ENCODE data around the gene NME5.
"Not testable (repeated sequence)": the region's sequence is repeated elsewhere in the genome, so short reads cannot be mapped to it uniquely, and the experiment has no call there.

NME5 gene

DNA sequence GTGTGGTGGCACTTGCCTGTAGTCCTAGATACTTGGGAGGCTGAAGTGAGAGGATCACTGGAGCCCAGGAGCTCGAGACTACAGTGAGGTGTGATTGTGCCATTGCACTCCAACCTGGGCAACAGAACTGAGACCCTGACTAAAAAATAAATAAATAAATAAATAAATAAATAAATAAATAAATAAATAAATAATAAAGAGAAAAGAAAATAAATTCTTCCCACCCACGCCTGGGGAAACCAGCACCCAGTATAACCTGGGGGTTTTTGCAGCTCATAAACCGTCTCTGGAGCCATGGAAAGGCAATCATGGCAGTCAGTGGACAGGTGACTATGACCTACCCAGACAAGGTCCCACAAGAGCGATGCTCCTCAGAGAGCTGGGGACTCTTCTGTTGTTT is 47.5 kb downstream of the NME5 start:
- peaks cover 3% of the 10 kb centered on the region for H3K27me3 Mint-ChIP-seq (ENCODE audit: low read depth)
- peaks cover 19% of the 10 kb centered on the region for H3K4me1 Mint-ChIP-seq
- TF ChIP-seq, protein P1, sequence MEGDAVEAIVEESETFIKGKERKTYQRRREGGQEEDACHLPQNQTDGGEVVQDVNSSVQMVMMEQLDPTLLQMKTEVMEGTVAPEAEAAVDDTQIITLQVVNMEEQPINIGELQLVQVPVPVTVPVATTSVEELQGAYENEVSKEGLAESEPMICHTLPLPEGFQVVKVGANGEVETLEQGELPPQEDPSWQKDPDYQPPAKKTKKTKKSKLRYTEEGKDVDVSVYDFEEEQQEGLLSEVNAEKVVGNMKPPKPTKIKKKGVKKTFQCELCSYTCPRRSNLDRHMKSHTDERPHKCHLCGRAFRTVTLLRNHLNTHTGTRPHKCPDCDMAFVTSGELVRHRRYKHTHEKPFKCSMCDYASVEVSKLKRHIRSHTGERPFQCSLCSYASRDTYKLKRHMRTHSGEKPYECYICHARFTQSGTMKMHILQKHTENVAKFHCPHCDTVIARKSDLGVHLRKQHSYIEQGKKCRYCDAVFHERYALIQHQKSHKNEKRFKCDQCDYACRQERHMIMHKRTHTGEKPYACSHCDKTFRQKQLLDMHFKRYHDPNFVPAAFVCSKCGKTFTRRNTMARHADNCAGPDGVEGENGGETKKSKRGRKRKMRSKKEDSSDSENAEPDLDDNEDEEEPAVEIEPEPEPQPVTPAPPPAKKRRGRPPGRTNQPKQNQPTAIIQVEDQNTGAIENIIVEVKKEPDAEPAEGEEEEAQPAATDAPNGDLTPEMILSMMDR (IDR thresholded peaks at IDR 0.05; ENCODE audit: unreplicated experiment in 3 of 3) = no peak
- no peak overlapping the region for H3K27ac Mint-ChIP-seq
- no peaks in the 10 kb centered on the region for H3K36me3 Mint-ChIP-seq (ENCODE audit: low read depth)
- no peak overlapping the region for H3K4me3 Mint-ChIP-seq
- H3K9me3 Mint-ChIP-seq = no peaks in the 10 kb centered on the region

DNA sequence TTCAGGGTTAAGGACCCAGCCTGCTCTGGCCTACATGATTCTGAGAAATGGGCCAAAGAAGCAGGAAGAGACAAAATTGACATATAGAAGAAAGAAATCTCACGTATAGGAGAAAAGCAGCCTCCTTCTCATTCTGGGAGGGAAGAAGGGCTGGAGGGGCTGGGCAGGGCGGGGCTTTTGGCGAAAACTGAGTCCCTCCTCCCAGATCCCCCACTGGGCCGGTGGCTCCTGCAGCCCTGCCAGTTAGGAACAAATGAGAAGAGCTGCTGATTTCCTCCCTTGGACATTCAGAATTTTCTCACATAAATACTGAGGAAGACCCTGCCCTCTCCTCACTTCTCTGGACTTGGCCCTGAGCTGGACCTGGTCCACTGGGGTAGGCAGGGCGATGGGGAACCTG is 55.5 kb downstream of the NME5 start, which contains the start of gene WNT8A:
Gene WNT8A, plus strand, starts transcription at position 332 of the 400 bp plus-strand sequence. CDS start 95 bp downstream, outside the sequence.
- Mint-ChIP-seq H3K4me3 (no peak within 1 kb of the TSS), H3K36me3 (ENCODE audit: low read depth) (no peaks in the 10 kb centered on the region), H3K4me1 (no peaks in the 10 kb centered on the region), H3K27ac (no peak within 1 kb of the TSS), H3K27me3 (ENCODE audit: low read depth) (no peaks in the 10 kb centered on the region), H3K9me3 (no peaks in the 10 kb centered on the region)
- TF ChIP-seq, protein P1 (IDR thresholded peaks at IDR 0.05; ENCODE audit: unreplicated experiment in 3 of 3) = no peak

DNA sequence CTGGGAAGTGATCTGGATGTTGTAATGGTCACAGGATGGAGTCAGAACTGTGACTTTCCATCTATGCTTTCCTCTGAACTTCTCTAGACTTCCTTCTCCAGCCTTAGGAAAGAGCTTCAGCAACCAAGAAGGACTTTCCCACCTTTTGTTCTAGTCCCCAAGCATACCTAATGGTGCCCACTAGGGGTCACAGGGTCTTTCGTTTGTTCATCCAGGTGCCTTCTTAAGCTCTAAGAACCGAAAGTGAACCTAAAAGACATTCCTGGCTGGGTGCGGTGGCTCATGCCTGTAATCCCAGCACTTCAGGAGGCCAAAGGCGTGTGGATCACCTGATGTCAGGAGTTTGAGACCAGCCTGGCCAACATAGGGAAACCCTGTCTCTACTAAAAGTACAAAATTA is 57.2 kb downstream of the NME5 start:
- Mint-ChIP-seq H3K27ac (no peak overlapping the region), H3K4me1 (peaks cover 16% of the 10 kb centered on the region), H3K36me3 (ENCODE audit: low read depth) (no peaks in the 10 kb centered on the region), H3K9me3 (no peaks in the 10 kb centered on the region), H3K4me3 (no peak overlapping the region), H3K27me3 (ENCODE audit: low read depth) (no peaks in the 10 kb centered on the region)
- TF ChIP-seq, protein P1 (IDR thresholded peaks at IDR 0.05; ENCODE audit: unreplicated experiment in 3 of 3) = no peak

DNA sequence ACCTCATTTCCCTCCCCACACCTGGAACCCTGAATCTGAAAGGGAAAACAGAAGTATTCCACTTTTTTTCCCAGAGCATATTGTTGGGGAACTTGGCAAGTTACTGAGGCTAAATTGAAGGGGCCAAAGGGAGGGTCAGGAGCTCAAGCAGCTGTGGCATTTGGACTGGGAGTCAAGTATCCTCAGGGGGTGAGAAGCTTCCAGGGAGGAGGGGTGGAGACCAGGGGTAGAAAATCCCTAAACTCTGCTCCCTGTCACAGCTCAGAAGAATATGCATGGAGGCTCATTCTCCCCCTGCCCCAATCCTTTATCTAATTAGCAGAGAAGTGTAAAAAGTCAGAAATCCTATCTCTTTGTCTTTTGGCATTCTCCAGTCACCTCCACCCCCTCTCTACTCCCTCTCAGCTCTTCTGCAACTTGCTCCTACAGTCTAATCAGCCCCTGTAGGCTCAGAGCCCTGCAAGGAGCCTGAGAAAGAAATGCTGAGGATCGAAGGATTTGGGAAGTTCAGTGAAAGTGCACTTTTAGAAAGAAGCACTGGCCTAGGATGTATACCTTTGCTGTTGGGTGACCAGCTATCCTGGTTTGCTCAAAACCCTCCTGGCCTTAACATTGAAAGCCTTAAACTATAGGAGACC is 61.1 kb downstream of the NME5 start:
- TF ChIP-seq, protein P1 (IDR thresholded peaks at IDR 0.05; ENCODE audit: unreplicated experiment in 3 of 3) = no peak
- Mint-ChIP-seq H3K4me1 (peaks cover 16% of the 10 kb centered on the region), H3K27me3 (ENCODE audit: low read depth) (no peaks in the 10 kb centered on the region), H3K27ac (no peak overlapping the region), H3K4me3 (no peak overlapping the region), H3K9me3 (no peaks in the 10 kb centered on the region), H3K36me3 (ENCODE audit: low read depth) (no peaks in the 10 kb centered on the region)

DNA sequence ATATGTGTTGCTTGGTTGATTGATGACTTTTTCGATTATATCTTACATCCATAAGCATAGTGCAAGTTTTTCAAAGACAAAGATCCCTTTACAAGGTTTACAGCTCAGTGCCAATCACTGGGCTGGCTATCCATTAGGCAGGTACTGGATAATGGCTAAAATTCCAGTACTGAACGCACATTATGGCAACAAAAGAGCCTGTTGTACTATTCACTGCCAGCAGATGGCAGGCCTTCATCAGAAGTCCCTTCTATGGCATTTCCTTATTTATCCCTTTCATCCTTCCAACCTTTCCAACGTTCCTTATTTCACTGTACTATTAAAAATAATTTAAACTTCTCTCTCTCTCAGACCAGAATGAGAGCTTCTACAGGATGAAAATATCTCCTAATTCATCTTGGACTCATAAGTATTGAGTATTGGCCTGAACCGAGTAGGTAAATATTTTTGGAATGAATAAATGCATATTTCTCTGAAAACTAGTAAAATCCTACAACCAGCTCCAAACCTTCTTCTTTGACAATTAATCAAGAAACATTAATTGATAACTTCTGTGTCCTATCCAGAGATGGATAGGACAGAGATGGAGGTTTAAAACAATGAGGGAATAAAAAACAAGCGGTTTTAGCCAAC is 62.0 kb downstream of the NME5 start:
- H3K36me3 Mint-ChIP-seq (ENCODE audit: low read depth) = no peaks in the 10 kb centered on the region
- TF ChIP-seq, protein P1 (IDR thresholded peaks at IDR 0.05; ENCODE audit: unreplicated experiment in 3 of 3) = peak; percentile 74 to 93 (median 88)
- no peak overlapping the region for H3K4me3 Mint-ChIP-seq
- no peaks in the 10 kb centered on the region for H3K27me3 Mint-ChIP-seq (ENCODE audit: low read depth)
- H3K4me1 Mint-ChIP-seq = peaks cover 16% of the 10 kb centered on the region
- H3K9me3 Mint-ChIP-seq = no peaks in the 10 kb centered on the region
- H3K27ac Mint-ChIP-seq = no peak overlapping the region

DNA sequence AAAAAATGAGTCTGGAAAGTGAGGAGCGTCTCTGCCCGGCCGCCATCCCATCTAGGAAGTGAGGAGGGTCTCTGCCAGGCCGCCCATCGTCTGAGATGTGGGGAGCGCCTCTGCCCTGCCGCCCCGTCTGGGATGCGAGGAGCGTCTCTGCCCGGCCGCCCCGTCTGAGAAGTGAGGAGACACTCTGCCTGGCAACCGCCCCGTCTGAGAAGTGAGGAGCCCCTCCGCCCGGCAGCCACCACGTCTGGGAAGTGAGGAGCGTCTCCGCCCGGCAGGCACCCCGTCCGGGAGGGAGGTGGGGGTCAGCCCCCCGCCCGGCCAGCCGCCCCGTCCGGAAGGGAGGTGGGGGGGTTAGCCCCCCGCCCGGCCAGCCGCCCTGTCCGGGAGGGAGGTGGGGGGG is 69.2 kb downstream of the NME5 start:
- not testable (repeated sequence) for H3K4me3 Mint-ChIP-seq; H3K9me3 Mint-ChIP-seq; H3K36me3 Mint-ChIP-seq (ENCODE audit: low read depth); H3K27me3 Mint-ChIP-seq (ENCODE audit: low read depth); H3K4me1 Mint-ChIP-seq; H3K27ac Mint-ChIP-seq

All from nephron (organoid).